GM20000 (cell line): ENCODE data around the gene TUBA4B.

ENCODE experiments used
- DNase-seq: peaks from one replicate; pipeline ENCODE4 v3.0.0; 2012; ENCODE audit warnings: low spot score
- TF ChIP-seq, protein P1 (sequence below): IDR thresholded peaks from 2 replicates; pipeline ENCODE4 v1.5.1; 2012; ENCODE audit warnings: mild to moderate bottlenecking, control low read depth; ENCODE audit errors: extremely low read depth, missing control alignments

The TUBA4B gene

DNA sequence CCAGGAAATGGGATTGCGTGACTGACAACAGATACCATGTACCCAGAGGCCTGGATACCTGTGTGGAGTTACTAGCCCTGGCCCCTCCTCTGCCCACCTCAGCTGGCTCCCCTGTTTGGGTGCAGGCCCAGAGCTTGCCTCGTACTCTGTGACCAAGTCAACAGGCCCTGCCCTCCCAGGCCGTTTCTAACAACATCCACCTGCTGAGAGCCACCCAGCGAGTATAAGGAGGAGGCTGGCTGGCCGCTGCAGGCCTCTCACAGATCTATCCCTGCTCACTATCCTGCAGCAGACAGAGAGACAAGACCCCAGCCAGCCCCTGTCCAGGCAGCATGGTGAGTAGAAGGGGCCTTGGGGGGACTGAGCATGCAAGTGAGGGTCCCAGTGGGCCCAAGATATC is 13.2 kb downstream of the TUBA4B start:
- DNase-seq: no peak
- TF ChIP-seq, protein P1, sequence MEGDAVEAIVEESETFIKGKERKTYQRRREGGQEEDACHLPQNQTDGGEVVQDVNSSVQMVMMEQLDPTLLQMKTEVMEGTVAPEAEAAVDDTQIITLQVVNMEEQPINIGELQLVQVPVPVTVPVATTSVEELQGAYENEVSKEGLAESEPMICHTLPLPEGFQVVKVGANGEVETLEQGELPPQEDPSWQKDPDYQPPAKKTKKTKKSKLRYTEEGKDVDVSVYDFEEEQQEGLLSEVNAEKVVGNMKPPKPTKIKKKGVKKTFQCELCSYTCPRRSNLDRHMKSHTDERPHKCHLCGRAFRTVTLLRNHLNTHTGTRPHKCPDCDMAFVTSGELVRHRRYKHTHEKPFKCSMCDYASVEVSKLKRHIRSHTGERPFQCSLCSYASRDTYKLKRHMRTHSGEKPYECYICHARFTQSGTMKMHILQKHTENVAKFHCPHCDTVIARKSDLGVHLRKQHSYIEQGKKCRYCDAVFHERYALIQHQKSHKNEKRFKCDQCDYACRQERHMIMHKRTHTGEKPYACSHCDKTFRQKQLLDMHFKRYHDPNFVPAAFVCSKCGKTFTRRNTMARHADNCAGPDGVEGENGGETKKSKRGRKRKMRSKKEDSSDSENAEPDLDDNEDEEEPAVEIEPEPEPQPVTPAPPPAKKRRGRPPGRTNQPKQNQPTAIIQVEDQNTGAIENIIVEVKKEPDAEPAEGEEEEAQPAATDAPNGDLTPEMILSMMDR: no peak

DNA sequence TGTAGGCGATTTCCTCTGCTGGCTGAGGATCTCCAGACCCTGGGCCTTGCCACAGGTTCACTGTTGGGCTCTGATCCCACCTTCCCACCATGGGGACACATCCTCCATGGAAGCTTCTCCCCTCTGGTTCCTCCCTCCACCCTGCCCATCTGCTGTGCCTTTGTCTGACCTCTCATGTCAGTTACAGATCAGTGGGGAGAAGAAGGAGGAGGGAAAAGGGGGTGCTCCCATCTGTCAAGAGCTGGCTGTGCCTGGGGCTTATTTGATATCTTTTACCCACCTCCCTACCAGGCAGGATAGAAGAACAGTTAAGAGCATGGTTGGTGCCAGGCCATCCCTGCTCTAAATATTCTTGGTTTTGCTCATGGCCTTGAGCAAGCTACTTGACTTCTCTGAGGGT is 13.8 kb downstream of the TUBA4B start:
- TF ChIP-seq, protein P1: no peak
- DNase-seq: no peak

DNA sequence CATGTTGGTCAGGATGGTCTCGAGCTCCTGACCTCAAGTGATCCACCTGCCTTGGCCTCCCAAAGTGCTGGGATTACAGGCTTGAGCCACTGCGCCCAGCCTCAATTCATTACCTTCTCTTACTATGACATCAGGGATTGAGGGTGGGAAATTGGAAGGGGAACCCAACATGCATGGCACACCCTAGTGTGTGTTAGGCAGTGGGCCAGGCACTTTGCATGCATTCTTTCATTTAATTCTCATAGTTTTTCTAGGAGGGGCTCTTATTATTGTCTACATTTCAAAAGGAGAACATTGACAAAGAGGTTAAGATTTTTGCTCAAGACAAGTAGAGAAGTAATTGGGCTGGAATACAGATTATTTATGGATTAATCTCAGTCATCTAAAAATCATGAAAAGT is 15.3 kb downstream of the TUBA4B start:
- no peak for DNase-seq
- TF ChIP-seq, protein P1: no peak

DNA sequence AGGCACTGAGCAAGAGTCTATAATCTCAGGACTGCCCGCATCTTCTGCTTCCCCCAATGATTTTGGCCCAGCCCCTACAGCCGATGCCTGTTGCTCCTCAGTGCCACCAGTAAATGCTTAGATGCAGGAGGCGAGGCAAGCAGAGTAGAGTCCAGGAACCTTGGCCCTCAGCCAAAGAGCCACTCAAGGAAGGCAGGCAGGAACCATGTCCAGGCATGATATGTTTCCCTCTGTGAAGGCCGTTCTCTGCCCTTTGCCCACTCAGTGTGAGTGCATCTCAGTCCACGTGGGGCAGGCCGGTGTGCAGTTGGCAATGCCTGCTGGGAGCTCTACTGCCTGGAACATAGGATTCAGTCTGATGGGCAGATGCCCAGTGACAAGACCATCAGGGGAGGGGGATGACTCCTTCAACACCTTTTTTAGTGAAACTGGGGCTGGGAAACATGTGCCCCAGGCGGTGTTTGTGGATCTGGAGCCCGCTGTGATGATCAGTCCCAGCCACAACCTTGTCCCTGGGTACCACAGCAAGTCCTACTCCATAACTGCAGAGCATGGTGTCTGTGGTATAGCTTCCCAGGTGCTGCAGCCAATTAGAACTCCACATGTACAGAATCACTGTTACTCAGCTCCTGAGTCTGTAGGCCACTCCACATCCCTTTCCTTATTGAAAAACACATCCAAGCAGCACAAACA is 16.5 kb downstream of the TUBA4B start:
- no peak for DNase-seq

DNA sequence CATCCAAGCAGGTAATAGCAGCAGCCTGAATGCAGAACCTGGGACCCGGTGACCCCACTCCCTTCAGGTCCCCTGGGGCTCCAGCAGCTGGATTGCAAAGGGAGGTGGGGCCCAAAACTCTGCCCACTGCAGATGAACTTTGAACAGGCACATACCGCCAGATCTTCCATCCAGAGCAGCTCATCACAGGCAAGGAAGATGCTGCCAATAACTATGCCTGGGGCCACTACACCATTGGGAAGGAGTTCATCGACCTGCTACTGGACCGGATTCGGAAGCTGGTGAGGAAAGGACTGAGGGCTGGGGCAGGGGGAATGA is 17.0 kb downstream of the TUBA4B start:
- TF ChIP-seq, protein P1: no peak
- DNase-seq: no peak

More for the DNA sequence above, 16.5 kb downstream of the TUBA4B start:
- TF ChIP-seq, protein P1: no peak

DNA sequence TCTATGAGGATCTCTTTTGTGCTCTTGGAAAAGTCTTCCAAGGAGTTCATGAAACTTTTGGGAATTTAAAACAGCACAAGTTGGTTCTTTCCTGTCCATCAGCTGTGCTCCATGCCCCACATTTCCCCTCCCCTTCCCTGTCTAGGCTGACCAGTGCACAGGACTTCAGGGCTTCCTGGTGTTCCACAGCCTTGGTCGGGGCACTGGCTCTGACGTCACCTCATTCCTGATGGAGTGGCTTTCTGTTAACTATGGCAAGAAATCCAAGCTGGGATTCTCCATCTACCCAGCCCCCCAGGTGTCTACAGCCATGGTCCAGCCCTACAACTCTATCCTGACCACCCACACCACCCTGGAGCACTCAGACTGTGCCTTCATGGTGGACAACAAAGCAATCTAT is 18.0 kb downstream of the TUBA4B start:
- TF ChIP-seq, protein P1: no peak
- DNase-seq: no peak

DNA sequence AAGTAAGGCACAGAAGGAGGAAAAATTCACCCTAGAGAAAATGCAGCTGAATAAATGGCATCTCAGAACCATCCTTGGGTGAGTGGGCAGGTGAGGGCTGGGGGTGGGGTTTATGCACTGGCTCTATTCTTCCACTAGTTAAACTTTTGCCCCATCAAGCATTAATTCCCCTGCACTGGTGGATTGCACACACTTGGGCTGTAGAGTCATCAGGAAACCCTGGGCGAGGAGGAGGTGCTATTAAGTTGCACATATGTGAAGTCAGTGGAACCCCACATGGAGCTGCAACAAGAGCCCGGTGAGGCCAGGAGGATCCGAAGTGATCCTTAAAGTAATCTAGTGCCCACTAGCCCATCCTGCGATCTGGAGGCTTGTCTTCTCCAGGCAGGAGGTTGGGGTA is 19.3 kb downstream of the TUBA4B start:
- TF ChIP-seq, protein P1: no peak
- DNase-seq: no peak
